ENCODE results near the gene BPIFB2.

GRCh38 chr20:33042430-33042829 lies 34.9 kb downstream of the BPIFB2 start:
- no peak for TF ChIP-seq CTCF (IDR thresholded peaks at IDR 0.05; ENCODE audit: extremely low read depth in 1 of 2, insufficient read depth in 1 of 2, low read depth in 1 of 2, low read length in 2 of 2)
- no peak for TF ChIP-seq JUN (IDR thresholded peaks at IDR 0.05; ENCODE audit: borderline replicate concordance, insufficient read depth, insufficient read length, low read depth)
- no peak for TF ChIP-seq POLR2A (IDR thresholded peaks at IDR 0.05; ENCODE audit: low read depth, low read length)
- no peak for TF ChIP-seq EZH2 (IDR thresholded peaks at IDR 0.05; ENCODE audit: borderline replicate concordance, low read depth, low read length, severe bottlenecking)
- no peak for TF ChIP-seq POLR2AphosphoS5 (IDR thresholded peaks at IDR 0.05; ENCODE audit: insufficient read depth, low read depth, low read length)
- no peak for TF ChIP-seq MAX (IDR thresholded peaks at IDR 0.05; ENCODE audit: insufficient read depth, insufficient read length)

Measured in endothelial cell of umbilical vein (primary cell).